GM12892 (cell line): Measurements from ENCODE around the gene KLHL10.

Experiments
- POLR2A ChIP-seq: IDR thresholded peaks from 2 replicates; pipeline ENCODE4 v1.6.1; 2011; ENCODE audit warnings: low read depth, low read length, control low read depth
- POLR2AphosphoS5 ChIP-seq: IDR thresholded peaks from 2 replicates; pipeline ENCODE4 v1.6.1; 2011; ENCODE audit warnings: low read depth, low read length, control low read depth
- TAF1 ChIP-seq: IDR thresholded peaks from 2 replicates; pipeline ENCODE4 v1.6.1; 2011; ENCODE audit warnings: low read depth, mild to moderate bottlenecking, control low read depth, low read length, borderline replicate concordance

GRCh38 chr17:41822216-41823140 is 15.1 kb upstream of the KLHL10 start:
- TF ChIP-seq POLR2A (no peak), POLR2AphosphoS5 (no peak), TAF1 (no peak)
